Measurements from ENCODE around the gene CCNY. TPM values are rescaled to one million over a fixed set of nuclear protein-coding genes. Genes with fewer than 3 reads are reported as not detected.

The CCNY gene
- 10 to 100 TPM; 39.2 to 47.8 (median 40.9) TPM for total RNA-seq

- TF ChIP-seq, protein P1, sequence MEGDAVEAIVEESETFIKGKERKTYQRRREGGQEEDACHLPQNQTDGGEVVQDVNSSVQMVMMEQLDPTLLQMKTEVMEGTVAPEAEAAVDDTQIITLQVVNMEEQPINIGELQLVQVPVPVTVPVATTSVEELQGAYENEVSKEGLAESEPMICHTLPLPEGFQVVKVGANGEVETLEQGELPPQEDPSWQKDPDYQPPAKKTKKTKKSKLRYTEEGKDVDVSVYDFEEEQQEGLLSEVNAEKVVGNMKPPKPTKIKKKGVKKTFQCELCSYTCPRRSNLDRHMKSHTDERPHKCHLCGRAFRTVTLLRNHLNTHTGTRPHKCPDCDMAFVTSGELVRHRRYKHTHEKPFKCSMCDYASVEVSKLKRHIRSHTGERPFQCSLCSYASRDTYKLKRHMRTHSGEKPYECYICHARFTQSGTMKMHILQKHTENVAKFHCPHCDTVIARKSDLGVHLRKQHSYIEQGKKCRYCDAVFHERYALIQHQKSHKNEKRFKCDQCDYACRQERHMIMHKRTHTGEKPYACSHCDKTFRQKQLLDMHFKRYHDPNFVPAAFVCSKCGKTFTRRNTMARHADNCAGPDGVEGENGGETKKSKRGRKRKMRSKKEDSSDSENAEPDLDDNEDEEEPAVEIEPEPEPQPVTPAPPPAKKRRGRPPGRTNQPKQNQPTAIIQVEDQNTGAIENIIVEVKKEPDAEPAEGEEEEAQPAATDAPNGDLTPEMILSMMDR (IDR thresholded peaks at IDR 0.05; ENCODE audit: low read depth), result no peak
These were observed at the start of gene CCNY for GRCh38 chr10:35336084-35336831. Gene CCNY, plus strand, starts transcription at chr10:35336509. Its CDS starts 545 bp downstream, at chr10:35337054.

DNA sequence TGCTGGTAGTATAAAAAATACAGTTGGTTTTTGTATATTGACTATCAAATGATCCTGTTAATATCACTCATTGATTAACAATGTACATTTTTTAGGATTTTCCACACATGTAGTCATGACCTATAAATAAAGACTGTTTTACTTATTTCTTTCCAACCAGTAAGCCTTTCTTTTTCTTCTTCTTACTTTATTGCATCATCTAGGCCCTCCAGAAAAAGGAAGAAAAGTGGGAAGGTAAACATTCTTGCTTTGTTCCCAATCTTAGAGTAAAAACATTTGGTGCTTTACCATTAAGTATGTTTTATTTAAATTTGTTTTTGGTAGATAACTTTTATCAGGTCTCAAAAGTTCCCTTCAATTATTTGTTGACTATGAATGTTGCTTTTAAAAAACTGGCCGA is 47.1 kb upstream of the CCNY start:
- TF ChIP-seq, protein P1 (IDR thresholded peaks at IDR 0.05; ENCODE audit: low read depth), result no peak

- TF ChIP-seq, protein P1 (IDR thresholded peaks at IDR 0.05; ENCODE audit: low read depth), result no peak
These were observed 41.8 kb upstream of the CCNY start for GRCh38 chr10:35294506-35294905.

DNA sequence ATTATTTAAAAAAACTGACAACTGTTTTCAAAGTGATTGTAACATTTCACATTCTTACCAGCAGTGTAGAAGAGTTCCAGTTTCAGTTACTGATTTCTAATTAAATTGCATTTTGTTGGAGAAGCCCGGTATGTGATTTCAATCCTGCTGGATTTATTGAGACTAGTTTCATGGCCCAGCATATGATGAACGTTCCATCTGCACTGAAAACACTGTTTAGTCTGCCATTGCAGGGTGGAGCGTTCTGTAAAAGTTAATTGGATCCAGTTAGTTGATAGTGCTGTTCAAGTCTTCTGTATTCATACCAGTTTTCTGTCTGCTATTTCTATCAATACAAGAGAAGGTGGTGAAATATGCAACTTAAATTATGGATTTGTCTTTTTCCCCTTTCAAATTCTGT is 37.3 kb upstream of the CCNY start:
- TF ChIP-seq, protein P1 (IDR thresholded peaks at IDR 0.05; ENCODE audit: low read depth), result no peak

DNA sequence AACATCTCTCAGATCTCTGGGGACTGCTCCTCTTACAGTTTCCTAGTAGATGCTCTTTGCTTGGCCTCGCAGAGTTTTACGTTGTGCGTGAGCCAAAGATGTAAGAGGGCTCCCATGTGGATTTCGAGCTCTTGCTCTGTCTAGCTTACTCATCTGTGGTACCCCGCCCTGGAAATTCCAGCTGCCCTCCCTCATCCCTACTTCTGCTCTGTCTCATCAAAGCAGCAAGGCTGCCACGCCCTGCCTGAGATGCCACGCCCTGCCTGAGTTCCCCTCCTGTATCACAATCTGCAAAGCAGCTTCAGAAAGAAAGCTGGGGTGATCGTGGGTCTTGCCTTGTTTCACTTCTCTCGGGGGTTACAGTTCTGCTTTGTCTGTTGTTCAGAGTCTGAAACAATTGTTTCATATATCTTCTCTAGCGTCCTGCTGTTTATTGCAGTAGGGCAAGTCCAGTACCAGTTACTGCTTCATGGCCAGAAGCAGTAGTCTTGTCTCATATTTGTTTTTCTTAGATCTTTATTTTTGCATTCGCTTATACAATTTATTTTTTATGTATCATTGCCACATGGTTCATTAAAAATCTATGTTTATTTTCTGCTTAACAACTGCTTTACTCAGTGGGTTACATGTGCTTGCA is 36.1 kb upstream of the CCNY start:
- TF ChIP-seq, protein P1 (IDR thresholded peaks at IDR 0.05; ENCODE audit: low read depth), result no peak

DNA sequence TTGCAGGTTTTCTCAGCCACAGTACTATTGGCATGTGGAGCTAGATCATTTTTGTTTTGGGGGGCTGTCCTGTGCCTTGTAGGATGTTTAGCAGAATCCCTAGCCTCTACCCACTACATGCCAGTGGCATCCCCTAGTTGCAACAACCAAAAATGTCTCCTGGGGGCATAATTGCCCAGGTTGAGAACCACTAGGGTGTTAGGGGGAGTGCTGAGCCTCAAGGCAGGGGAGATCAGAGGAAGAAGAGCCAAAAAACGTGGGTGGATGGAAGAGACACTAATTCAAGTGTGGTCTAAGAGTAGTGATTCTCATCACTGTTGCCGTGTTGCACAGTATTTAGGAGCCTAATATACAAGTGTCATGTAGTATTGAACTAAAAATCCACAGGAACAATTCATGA is 31.7 kb upstream of the CCNY start:
- TF ChIP-seq, protein P1 (IDR thresholded peaks at IDR 0.05; ENCODE audit: low read depth), result no peak

- TF ChIP-seq, protein P1 (IDR thresholded peaks at IDR 0.05; ENCODE audit: low read depth), result no peak
These were observed 29.5 kb upstream of the CCNY start for GRCh38 chr10:35306852-35307251.
